ENCODE results near the gene KDM2B. TPM values are rescaled to one million over a fixed set of nuclear protein-coding genes. Genes with fewer than 3 reads are reported as not detected.

Gene KDM2B
- total and polyA plus RNA-seq, 7 experiments from 2014 or later: 12.6 to 91.7 (median 76.1) TPM

DNA sequence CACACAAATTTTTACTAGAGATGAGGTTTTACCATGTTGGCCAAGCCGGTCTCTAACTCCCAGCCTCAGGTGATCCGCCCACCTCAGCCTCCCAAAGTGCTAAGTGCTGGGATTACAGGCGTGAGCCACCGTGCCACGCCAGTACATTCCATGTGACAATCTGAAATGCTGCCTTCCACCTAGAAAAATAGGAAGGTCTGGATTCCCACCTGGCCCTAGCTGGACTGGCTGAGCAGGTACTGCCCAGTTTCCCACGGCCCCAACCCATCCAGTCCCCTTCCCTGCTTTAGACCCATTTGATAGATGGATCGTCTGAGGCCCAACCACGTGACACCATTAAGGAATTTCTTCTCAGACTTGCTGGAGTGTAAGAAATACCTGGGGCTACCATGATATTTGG is 55.4 kb downstream of the KDM2B start:
- no peaks in the 10 kb centered on the region for H3K9me3 Mint-ChIP-seq
- peaks cover 7 to 15% (median 10%) of the 10 kb centered on the region in 7 donors for H3K4me1 Mint-ChIP-seq
- DNase-seq (no peak), ATAC-seq (no peak)
- no peaks in the 10 kb centered on the region for H3K27me3 ChIP-seq (ENCODE audit: control insufficient read depth in 2 of 2, insufficient read depth in 2 of 2, low read length in 2 of 2)
- no peak overlapping the region for H3K27ac Mint-ChIP-seq
- peaks cover 0 to 5% of the 10 kb centered on the region in 2 donors for H3K4me1 ChIP-seq (ENCODE audit: control insufficient read depth in 2 of 2, insufficient read depth in 2 of 2, low read length in 2 of 2)
- intact Hi-C loops (cut with micrococcal nuclease): no loop called here
- H3K4me3 Mint-ChIP-seq: no peak overlapping the region
- peaks cover 0 to 17% (median 3%) of the 10 kb centered on the region in 5 donors for H3K36me3 Mint-ChIP-seq
- ChIA-PET CTCF (no interaction called here), POLR2A (no interaction called here)
- H3K27me3 Mint-ChIP-seq: no peaks in the 10 kb centered on the region
- H3K9me3 ChIP-seq (ENCODE audit: control insufficient read depth in 2 of 3, low read length in 3 of 3): no peaks in the 10 kb centered on the region
- no peak overlapping the region for H3K4me3 ChIP-seq (ENCODE audit: low read length)
- H3K36me3 ChIP-seq (ENCODE audit: control insufficient read depth in 2 of 3, insufficient read depth in 3 of 3, low read length in 3 of 3): peaks cover 0 to 35% (median 4%) of the 10 kb centered on the region in 3 experiments
- H3K27ac ChIP-seq (ENCODE audit: low read depth, low read length): no peak overlapping the region

DNA sequence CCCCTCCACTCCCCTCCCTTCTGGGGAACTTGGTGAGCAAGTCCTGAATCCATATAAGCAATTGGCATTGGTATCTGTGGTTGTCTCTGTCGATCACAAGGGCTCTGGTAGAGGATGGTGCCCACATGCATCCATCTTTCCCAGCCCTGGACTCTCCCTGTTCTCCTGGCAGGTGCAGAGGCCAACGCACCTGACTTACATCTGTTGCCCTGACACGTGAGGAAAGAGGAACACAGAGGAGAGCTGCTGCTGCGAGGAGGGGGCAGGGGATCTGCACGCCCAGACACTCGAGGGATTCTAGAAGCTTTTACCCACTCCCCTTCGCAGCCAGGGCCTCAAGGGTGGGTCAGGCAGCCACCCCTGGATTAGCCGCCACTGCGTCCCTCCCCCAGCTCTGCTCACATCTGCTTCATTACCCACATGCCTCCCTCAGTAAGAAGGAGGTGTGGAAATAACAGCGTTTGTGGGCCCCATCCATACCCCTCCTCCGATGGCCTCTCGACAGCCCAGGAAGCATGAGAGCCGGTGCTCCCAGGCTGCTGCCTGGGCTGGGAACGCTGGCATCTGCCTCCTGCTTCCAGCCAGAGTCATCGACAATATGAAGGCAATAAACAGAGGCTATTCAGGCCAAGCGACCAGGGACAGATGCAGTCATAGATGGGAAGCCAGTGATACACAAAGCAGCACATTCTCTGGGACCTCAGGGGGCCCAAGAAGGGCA is 56.5 kb downstream of the KDM2B start:
- Histone ChIP-seq H3K36me3 (ENCODE audit: control insufficient read depth in 2 of 3, insufficient read depth in 3 of 3, low read length in 3 of 3) (peaks cover 3 to 46% (median 4%) of the 10 kb centered on the region in 3 experiments), H3K9me3 (ENCODE audit: control insufficient read depth in 2 of 3, low read length in 3 of 3) (no peaks in the 10 kb centered on the region), H3K4me3 (ENCODE audit: low read length) (no peak overlapping the region), H3K4me1 (ENCODE audit: control insufficient read depth in 2 of 2, insufficient read depth in 2 of 2, low read length in 2 of 2) (no peaks in the 10 kb centered on the region), H3K27ac (ENCODE audit: low read depth, low read length) (no peak overlapping the region), H3K27me3 (ENCODE audit: control insufficient read depth in 2 of 2, insufficient read depth in 2 of 2, low read length in 2 of 2) (no peaks in the 10 kb centered on the region)
- Mint-ChIP-seq H3K36me3 (peaks cover 2 to 19% (median 6%) of the 10 kb centered on the region in 5 donors), H3K4me1 (peaks cover 6 to 12% (median 7%) of the 10 kb centered on the region in 7 donors), H3K27me3 (no peaks in the 10 kb centered on the region), H3K9me3 (no peaks in the 10 kb centered on the region), H3K27ac (no peak overlapping the region), H3K4me3 (no peak overlapping the region)
- POLR2A ChIA-PET: no interaction called here
- intact Hi-C loops (cut with micrococcal nuclease): no loop called here
- ATAC-seq (no peak), DNase-seq (no peak)
- CTCF ChIA-PET: no interaction called here

DNA sequence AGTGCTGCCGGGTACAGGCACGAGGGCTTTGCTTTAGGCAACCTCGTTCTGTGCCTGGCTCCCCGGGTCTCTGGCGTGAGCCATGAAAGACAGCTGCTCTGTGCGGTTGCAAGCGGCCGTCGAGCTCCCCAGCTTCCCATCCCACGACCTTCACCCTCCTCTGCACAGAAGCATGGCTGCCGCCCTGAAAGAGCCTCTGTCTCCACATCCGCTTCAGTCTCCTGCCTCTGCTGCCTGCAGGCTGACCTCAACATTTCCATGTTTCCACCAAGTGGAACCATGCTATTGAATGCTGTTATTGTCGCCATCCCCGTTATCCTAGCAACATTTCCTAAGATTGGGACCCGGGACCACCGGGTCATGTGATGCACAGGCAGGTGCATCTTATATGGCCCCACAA is 57.1 kb downstream of the KDM2B start:
- peak overlapping the region in 1 of 9 donors; percentile 37 for H3K27ac Mint-ChIP-seq
- no peaks in the 10 kb centered on the region for H3K27me3 ChIP-seq (ENCODE audit: control insufficient read depth in 2 of 2, insufficient read depth in 2 of 2, low read length in 2 of 2)
- H3K4me3 Mint-ChIP-seq: peak overlapping the region in 1 of 10 donors; percentile 34
- H3K36me3 ChIP-seq (ENCODE audit: control insufficient read depth in 2 of 3, insufficient read depth in 3 of 3, low read length in 3 of 3): peaks cover 4 to 52% (median 5%) of the 10 kb centered on the region in 3 experiments
- DNase-seq (no peak), ATAC-seq (no peak)
- peaks cover under 1 to 8% (median 2%) of the 10 kb centered on the region in 7 donors for H3K4me1 Mint-ChIP-seq
- ChIA-PET POLR2A (no interaction called here), CTCF (no interaction called here)
- H3K27me3 Mint-ChIP-seq: no peaks in the 10 kb centered on the region
- H3K27ac ChIP-seq (ENCODE audit: low read depth, low read length): no peak overlapping the region
- peaks cover 4 to 18% (median 7%) of the 10 kb centered on the region in 5 donors for H3K36me3 Mint-ChIP-seq
- H3K9me3 ChIP-seq (ENCODE audit: control insufficient read depth in 2 of 3, low read length in 3 of 3): no peaks in the 10 kb centered on the region
- intact Hi-C loops (cut with micrococcal nuclease): no loop called here
- H3K9me3 Mint-ChIP-seq: no peaks in the 10 kb centered on the region
- H3K4me3 ChIP-seq (ENCODE audit: low read length): no peak overlapping the region
- no peaks in the 10 kb centered on the region for H3K4me1 ChIP-seq (ENCODE audit: control insufficient read depth in 2 of 2, insufficient read depth in 2 of 2, low read length in 2 of 2)

DNA sequence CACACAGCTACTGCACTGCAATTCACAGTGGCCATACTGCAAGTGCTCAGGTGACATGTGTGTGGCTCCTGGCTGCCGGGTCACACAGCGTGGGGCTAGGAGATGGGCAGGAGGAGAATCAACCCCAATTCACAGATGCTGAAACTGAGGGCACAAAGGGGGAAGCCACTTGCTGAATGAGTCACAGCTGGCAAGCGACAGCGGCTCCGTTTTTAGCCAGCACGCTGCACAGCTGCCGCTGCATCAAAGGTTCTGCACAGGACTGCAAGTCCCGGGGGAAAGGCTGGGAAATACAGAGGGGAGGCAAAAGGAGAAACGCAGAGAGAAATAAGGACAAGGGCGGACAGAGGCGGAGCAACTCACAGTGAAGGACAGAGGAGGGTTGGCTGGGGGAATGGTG is 57.9 kb downstream of the KDM2B start:
- Mint-ChIP-seq H3K36me3 (peaks cover 4 to 17% (median 7%) of the 10 kb centered on the region in 5 donors), H3K4me1 (peaks cover 0 to 7% (median 0%) of the 10 kb centered on the region in 7 donors), H3K4me3 (no peak overlapping the region), H3K27me3 (no peaks in the 10 kb centered on the region), H3K27ac (no peak overlapping the region), H3K9me3 (no peaks in the 10 kb centered on the region)
- no peaks in the 10 kb centered on the region for H3K9me3 ChIP-seq (ENCODE audit: control insufficient read depth in 2 of 3, low read length in 3 of 3)
- no peak overlapping the region for H3K4me3 ChIP-seq (ENCODE audit: low read length)
- ChIA-PET POLR2A (interaction anchor here (0.5 to 0.6 kb wide), 2 partner anchors 18 to 42 kb away, joined by 3 read pairs; no protein-coding TSS in a partner anchor), CTCF (no interaction called here)
- peaks cover 4 to 57% (median 5%) of the 10 kb centered on the region in 3 experiments for H3K36me3 ChIP-seq (ENCODE audit: control insufficient read depth in 2 of 3, insufficient read depth in 3 of 3, low read length in 3 of 3)
- DNase-seq (no peak), ATAC-seq (no peak)
- H3K4me1 ChIP-seq (ENCODE audit: control insufficient read depth in 2 of 2, insufficient read depth in 2 of 2, low read length in 2 of 2): no peaks in the 10 kb centered on the region
- no peaks in the 10 kb centered on the region for H3K27me3 ChIP-seq (ENCODE audit: control insufficient read depth in 2 of 2, insufficient read depth in 2 of 2, low read length in 2 of 2)
- H3K27ac ChIP-seq (ENCODE audit: low read depth, low read length): no peak overlapping the region
- intact Hi-C loops (cut with micrococcal nuclease): no loop called here

DNA sequence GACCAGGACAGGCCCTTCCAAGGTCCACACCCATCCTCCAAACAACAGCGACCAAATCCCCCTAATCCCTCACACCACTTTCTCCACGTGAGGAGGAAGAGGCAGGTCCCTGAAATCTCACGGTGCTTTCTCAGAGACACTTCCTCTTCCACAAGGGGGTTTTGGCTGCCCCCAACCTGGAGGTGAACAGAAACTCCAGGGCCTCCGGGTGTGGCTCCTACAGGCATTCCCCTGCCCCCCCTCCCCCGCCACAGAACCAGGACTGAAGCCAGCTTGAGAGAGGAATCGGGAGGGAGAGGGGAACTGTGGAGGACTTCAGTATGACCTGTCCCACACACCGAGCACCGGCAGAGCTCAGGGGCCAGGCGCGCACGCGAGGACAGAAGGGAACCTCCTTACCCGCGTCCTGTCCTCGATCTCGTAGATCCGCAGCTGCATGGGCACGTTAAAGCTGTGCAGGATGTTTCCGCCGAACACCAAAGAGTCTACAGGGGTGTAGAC is 60.2 kb downstream of the KDM2B start:
- H3K4me3 Mint-ChIP-seq: no peak overlapping the region
- H3K27me3 Mint-ChIP-seq: no peaks in the 10 kb centered on the region
- POLR2A ChIA-PET: no interaction called here
- no peaks in the 10 kb centered on the region for H3K9me3 Mint-ChIP-seq
- H3K4me1 Mint-ChIP-seq: peaks cover 0 to 11% (median 4%) of the 10 kb centered on the region in 7 donors
- Histone ChIP-seq H3K27ac (ENCODE audit: low read depth, low read length) (no peak overlapping the region), H3K36me3 (ENCODE audit: control insufficient read depth in 2 of 3, insufficient read depth in 3 of 3, low read length in 3 of 3) (peaks cover 3 to 58% (median 5%) of the 10 kb centered on the region in 3 experiments), H3K4me1 (ENCODE audit: control insufficient read depth in 2 of 2, insufficient read depth in 2 of 2, low read length in 2 of 2) (no peaks in the 10 kb centered on the region), H3K4me3 (ENCODE audit: low read length) (no peak overlapping the region), H3K27me3 (ENCODE audit: control insufficient read depth in 2 of 2, insufficient read depth in 2 of 2, low read length in 2 of 2) (no peaks in the 10 kb centered on the region), H3K9me3 (ENCODE audit: control insufficient read depth in 2 of 3, low read length in 3 of 3) (no peaks in the 10 kb centered on the region)
- CTCF ChIA-PET: no interaction called here
- intact Hi-C loops (cut with micrococcal nuclease): no loop called here
- DNase-seq (no peak), ATAC-seq (no peak)
- peaks cover 4 to 17% (median 11%) of the 10 kb centered on the region in 5 donors for H3K36me3 Mint-ChIP-seq
- no peak overlapping the region for H3K27ac Mint-ChIP-seq

DNA sequence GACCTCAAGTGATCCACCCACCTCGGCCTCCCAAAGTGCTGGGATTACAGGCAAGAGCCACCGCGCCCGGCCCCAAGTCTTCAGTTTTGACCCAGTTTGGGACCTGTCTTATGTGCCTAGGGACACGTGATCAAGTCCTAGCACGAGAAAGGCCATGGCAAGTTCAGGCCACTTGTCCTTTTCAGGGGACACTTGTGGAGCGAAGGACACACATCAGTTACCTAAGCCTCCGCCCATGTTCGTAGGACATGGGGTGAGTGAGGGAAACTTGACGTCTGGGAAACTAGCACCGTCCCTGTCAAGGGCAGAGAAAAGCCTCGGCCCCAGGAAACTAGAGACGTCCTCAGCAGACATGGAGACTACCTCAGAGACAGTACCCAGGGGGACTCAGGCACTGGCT is 60.7 kb downstream of the KDM2B start:
- peaks cover 4 to 17% (median 11%) of the 10 kb centered on the region in 5 donors for H3K36me3 Mint-ChIP-seq
- ATAC-seq: no peak
- peak overlapping the region in 1 of 9 donors; percentile 23 for H3K27ac Mint-ChIP-seq
- Histone ChIP-seq H3K4me1 (ENCODE audit: control insufficient read depth in 2 of 2, insufficient read depth in 2 of 2, low read length in 2 of 2) (no peaks in the 10 kb centered on the region), H3K4me3 (ENCODE audit: low read length) (no peak overlapping the region), H3K9me3 (ENCODE audit: control insufficient read depth in 2 of 3, low read length in 3 of 3) (no peaks in the 10 kb centered on the region), H3K27ac (ENCODE audit: low read depth, low read length) (no peak overlapping the region), H3K36me3 (ENCODE audit: control insufficient read depth in 2 of 3, insufficient read depth in 3 of 3, low read length in 3 of 3) (peaks cover 0 to 58% (median 5%) of the 10 kb centered on the region in 3 experiments), H3K27me3 (ENCODE audit: control insufficient read depth in 2 of 2, insufficient read depth in 2 of 2, low read length in 2 of 2) (no peaks in the 10 kb centered on the region)
- no peaks in the 10 kb centered on the region for H3K27me3 Mint-ChIP-seq
- intact Hi-C loops (cut with micrococcal nuclease): no loop called here
- no peak for DNase-seq
- H3K4me3 Mint-ChIP-seq: no peak overlapping the region
- H3K9me3 Mint-ChIP-seq: no peaks in the 10 kb centered on the region
- peaks cover 0 to 14% (median 6%) of the 10 kb centered on the region in 7 donors for H3K4me1 Mint-ChIP-seq
- ChIA-PET POLR2A (no interaction called here), CTCF (no interaction called here)

Measured in naive thymus-derived CD4-positive, alpha-beta T cell (primary cell).